Stimulated activated CD8-positive, alpha-beta memory T cell treated with anti-CD3 and anti-CD28 coated beads, Interleukin-7, amount 100 ng/mL, for 4 hours (primary cell): ENCODE measurements around the gene CAPZA2.
"Not testable (repeated sequence)": the region's sequence is repeated elsewhere in the genome, so short reads cannot be mapped to it uniquely, and the experiment has no call there.

Experiments
- DNase-seq, 2 donors: peaks; one replicate each; pipeline ENCODE4 v3.0.0-alpha.2; 2020; ENCODE audit warnings: low read depth in 2 of 2

CAPZA2 gene

DNA sequence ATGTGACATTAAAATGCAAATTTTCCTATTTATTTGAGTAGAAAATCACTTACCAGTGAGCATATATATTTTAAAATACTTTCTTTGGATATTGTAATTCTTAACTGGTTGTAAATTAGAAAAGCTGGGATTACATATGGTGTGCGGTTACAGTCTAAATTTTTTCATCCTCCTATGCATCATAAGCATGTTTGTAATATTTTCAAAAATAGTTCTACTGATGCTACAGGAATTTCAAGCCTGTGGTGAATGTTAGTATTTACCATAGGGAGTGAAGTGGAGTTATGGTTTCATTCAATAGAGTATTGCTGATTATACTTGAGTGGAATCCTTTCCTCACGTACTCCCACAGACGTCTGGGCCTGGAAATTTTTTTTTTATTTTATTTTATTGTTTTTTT, 56.3 kb downstream of the CAPZA2 start:
- DNase-seq = no peak

DNA sequence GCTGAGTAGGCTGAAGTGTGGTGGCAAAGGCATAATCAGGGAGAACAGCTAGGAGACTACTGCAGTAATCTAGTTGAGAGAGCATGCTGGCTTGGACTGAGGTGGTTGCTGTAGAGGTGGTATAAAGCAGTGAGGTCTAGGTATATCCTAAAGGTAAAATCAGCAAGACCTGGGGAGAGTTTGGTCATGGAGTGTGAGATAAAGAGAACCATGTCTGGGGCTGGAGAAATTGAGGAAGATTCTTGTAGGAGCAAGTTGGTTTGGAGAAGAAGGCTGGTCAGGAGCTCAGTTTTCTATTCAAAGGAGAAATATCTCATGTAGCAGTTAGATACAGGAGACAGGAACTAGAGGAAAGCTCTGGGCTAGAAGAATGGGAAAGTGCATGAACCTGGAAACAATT, 58.0 kb downstream of the CAPZA2 start:
- no peak for DNase-seq

DNA sequence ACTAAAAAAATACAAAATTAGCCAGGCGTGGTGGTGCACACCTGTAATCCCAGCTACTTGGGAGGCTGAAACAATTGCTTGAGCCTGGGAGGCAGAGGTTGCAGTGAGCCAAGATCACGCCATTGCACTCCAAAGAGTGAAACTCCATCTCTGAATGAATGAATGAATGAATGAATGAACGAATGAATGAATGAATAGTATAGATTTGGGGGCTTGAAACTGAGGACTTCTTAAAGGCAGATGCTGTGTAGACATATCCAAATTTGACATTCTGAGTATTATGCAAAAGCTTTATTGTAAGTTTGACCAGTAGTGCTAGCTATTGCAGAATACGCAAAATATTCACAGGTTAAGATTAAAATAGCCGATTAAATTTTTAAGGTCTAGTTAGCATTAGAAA, 60.2 kb downstream of the CAPZA2 start:
- no peak for DNase-seq

DNA sequence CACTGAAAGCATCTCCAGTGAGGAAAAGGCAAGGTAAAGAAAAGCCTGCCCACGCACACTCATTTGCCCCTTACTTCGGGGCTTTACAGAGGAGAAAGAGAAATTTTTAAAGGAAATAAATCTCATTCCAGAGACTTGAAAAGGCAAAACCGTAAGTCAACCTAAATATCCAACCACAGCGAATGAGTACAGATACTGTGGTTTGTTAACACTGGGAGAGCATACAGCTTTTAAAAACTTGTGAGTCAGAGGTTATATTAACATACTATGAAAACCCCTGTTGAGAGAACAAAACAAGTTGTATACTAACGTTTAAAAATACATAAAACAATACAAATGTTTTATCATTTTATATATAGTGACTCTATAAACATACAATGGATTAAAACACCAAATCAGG, 62.4 kb downstream of the CAPZA2 start:
- no peak for DNase-seq

DNA sequence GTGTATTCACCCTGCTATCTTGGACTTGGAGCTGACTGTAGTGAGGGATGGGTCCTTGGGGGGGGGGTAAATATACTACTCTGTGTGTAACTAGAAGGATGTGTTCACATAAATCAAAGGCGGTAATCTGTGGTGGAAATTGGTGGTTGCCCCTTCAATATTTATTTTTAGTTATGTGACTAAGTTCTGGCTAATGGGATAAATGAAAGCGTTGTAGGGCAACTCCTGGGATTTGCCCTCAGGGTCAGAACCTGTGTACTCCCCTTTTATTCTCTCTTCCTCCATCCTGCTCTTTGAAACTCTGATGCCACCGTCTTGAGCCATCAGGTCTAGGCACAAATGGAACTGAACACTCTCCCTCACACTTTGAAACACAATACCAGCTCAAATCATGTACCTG, 66.6 kb downstream of the CAPZA2 start:
- DNase-seq = no peak

DNA sequence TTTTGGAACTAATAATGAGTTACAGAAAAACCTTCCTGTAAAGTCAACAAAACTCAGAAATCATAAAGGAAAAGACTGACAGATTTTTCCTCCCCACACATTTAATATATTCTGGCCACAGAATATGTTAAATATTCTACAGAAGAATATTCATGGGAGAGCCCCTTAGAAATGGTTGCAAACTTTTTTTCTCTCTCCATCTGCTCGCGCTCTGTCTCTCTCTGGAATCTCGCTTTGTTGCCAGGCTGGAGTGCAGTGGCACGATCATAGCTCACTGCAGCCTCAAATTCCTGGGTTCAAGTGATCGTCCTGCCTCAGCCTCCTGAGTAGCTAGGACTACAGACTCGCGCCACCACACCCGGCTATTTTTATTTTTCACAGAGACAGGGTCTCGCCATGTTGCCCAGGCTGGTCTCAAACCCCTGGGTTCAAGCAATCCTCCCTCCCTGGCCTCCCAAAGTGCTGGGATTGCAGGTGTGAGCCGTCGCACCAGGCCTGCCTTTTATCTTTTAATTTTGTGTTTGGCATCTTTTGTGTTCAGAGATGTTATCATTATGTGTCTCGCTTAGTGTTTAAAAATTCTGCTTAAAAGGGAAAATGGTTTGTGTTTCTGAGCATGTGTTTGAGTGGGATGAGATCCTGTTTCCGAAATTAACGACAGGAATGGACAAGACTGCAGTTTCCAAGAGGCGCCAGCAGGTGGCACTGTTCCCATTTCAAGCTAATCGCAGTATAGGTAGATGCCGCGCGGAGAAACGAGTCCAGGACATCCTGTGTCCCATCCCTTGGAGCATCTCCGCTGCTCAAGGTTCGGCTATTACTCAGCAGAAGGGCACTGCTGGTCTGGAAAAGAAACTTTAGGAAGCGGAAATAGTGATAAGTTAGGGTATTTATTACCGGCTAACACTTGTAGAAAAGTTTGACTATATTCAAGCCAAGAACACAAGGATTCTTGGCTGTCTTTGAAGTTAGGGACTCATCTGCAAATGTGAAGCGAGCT, 67.8 kb downstream of the CAPZA2 start:
- peak; percentile 50 to 52 for DNase-seq

DNA sequence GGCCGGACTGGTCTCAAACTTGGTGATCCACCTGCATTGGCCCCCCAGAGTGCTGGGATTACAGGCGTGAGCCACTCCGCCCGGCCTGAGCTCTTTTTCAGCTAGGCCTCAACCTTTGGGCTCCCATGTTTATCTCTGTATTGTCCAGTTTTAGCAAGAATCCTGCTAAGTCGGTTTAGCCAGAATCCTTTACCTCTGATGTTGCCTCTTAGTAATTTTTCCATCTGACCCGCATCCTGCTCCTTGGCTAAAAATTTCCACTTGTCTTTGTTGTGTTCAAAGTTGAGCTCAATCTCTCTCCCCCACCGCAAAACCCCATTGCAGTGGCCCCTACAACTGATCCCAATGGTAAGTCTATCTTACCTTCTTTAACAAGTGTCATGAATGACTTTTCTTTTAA, 70.2 kb downstream of the CAPZA2 start:
- DNase-seq = no peak

DNA sequence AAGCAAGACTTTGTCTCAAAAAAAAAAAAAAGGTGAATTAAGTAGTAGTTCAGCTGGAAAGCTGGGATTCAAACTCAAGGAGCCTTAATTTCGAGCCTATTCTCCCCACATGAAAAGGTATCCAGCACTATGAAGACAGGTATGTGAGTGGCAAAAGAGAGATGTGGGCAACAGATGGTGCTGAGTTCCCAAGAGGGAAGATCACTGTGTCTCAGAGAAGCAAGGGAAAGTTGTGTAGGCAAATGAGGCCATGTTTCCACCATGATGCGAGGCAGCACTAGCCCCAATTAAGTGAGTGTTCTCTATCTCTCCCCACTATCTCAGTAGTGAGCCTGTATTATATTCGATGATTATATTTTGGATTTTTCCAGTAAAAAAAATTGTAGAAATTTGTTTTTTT, 71.1 kb downstream of the CAPZA2 start:
- no peak for DNase-seq

DNA sequence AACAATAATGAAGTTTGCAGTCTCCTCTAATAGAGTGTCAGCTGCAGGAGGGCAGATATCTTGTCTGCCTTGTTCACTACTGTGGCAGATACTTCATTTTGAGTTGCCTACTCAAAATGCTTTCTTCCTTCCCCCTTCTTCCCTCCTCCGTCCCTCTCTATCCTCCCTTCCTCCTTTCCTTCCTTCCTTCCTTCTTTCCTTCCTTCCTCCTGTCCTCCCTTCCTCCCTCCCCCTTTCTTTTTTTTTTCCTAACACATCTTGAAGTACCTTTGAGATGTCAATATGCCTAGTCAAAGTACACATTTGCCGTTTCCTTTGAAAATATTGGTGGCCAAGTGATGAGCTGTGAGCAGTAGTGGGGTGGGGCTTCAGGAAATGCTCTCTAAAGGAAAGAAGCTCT, 72.2 kb downstream of the CAPZA2 start:
- no peak for DNase-seq

DNA sequence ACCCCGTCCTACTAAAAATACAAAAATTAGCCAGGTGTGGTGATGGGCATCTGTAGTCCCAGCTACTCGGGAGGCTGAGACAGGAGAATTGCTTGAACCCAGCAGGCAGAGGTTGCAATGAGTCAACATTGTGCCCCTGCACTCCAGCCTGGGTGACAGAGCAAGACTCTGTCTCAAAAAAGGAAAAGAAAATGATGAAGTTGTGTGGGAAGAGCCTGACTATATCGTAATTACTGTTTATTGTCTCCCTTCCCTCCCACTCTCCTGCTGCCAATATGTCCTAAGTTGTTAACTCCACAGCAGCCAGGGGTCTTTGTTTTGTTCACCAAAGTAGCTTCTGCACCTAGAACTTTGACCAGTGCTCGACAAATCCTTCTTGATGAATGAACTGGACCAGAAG, 74.5 kb downstream of the CAPZA2 start:
- DNase-seq = not testable (repeated sequence)

DNA sequence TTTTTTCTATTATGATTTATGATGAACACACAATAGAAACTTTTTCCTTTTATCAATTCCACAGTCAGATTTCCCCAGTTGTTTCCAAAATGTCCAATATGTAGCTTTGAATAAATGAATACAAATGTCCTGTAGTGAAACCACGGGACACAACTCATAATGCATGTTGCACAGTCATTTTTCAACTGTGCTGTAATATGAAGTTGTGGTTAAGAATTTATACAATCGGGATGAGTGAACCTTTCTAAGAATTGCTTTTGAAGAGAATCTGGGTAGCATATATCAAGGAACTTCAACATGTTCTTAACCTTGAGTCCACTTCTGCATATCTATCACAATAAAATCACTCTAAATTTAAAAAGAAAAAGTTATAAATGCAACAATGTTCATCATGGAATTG, 76.3 kb downstream of the CAPZA2 start:
- no peak for DNase-seq

DNA sequence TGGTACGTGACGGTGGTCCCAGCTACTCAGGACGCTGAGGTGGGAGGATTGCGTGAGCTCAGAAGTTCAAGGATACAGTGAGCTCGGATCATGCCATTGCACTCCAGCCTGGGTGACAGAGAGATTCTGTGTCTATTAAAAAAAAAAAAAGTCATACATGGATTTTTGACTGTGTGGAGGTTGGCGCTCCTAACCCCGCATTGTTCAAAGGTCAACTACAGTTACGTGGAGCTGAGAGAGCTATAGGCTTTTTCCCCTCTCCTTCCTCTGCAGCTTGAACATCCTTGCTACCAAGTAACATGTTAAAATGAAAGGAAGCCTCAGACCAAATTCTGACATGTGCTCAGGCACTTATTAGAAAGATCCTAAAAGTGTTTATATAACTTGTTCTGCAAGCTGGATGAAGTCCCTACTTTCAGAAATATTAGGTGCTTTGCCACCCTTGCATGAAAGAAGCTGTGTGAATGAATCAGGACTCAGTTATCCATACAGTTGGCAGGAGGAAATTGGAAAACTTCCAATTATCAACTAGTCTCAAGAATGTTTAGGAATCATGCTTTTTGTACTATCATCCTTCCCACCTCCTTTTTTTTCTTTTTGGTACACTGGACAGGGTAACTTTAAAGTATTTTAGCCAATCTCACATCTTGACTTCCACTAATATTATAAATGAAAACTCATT, 78.4 kb downstream of the CAPZA2 start:
- no peak for DNase-seq

DNA sequence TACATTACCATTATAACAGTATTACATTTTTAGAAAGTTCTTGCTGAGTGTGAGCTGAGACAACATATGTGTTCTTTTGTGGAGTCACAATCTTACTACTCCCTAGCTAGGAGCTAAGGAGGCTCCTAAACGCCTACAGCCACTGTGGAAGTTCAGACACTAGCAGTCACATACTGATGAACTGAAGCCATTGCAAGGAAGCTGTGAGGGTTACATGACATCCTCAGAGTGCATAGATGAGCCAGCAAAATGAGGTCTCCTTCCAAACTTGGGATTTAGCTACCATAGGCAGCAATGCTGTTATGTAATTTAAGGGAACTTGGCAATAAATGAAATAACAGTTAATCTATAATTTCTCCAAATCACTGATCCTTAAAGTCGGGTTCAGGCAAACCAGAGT, 80.1 kb downstream of the CAPZA2 start:
- no peak for DNase-seq

DNA sequence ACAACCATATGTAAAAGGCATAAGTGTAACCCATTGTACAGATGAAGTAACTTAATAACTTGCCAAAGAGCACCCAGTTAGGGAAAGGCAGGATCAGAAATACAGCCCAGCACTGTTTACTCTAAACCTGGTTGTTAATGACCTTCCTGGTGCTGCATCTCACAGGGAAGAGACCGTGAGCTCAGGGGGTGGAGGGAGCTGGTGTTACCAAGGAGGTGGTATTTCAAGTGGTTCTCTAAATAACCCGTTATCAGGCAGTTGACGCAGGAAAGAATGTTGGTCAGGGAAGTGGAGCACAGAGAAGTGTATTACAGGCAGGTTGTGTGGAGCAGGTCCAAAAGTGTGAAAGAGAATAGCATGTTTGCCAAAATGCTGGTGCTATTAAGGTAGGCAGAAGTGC, 86.5 kb downstream of the CAPZA2 start:
- no peak for DNase-seq

DNA sequence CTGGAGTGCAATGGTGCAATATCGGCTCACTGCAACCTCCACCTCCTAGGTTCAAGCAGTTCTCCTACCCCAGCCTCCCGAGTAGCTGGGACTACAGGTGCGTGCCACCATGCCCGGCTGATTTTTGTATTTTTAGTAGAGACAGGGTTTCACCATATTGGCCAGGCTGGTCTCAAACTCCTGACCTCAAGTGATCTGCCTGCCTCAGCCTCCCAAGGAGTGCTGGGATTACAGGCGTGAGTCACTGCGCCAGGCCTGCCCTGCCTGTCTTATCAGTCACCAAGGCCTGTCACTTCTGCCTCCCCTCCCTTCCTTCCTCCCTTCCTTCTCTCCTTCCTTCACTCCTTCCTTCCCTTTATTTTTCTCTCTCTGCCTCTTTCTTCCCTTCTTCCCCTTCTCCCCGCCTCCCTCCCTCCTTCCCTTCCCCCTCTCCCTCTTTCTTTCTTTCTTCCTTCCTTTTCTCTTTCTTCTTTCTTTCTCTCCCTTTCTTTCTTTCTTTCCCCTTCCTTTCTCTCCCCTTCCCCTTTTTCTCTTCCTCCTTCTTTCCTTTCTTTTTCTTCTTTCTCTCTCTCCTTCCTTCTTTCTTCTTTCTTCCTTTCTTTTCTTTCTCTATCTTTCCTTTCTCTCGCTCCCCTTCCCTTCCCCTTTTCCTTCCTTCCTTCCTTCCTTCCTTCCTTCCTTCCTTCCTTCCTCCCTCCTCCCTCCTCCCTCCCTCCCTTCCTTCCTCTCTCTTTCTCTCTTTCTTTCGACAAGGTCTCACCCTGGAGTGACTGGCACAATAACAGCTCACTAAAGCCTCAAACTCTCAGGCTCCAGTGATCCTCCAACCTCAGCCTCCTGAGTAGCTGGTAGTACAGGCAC, 87.8 kb downstream of the CAPZA2 start:
- no peak for DNase-seq

DNA sequence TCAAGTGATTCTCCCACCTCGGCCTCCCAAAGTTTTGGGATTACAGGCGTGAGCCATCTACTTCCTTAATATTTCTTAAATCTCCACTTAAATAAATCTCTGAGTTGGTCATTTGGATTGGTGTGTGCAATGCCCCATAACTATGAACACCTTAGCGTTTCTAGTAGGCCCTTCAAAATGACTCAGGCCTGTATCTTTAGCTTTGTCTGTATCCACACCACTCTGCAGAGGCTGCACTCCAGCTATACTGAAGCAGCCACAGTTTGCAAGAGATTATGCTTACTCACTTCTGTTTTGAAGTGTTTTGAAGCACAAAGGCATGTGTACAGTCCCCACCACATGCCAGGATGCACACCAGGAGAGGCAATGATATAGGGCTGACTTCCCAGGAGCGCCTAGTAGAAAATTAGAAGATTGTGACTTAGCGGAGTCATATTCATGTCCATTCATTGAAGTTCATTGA, 88.5 kb downstream of the CAPZA2 start:
- DNase-seq = no peak

DNA sequence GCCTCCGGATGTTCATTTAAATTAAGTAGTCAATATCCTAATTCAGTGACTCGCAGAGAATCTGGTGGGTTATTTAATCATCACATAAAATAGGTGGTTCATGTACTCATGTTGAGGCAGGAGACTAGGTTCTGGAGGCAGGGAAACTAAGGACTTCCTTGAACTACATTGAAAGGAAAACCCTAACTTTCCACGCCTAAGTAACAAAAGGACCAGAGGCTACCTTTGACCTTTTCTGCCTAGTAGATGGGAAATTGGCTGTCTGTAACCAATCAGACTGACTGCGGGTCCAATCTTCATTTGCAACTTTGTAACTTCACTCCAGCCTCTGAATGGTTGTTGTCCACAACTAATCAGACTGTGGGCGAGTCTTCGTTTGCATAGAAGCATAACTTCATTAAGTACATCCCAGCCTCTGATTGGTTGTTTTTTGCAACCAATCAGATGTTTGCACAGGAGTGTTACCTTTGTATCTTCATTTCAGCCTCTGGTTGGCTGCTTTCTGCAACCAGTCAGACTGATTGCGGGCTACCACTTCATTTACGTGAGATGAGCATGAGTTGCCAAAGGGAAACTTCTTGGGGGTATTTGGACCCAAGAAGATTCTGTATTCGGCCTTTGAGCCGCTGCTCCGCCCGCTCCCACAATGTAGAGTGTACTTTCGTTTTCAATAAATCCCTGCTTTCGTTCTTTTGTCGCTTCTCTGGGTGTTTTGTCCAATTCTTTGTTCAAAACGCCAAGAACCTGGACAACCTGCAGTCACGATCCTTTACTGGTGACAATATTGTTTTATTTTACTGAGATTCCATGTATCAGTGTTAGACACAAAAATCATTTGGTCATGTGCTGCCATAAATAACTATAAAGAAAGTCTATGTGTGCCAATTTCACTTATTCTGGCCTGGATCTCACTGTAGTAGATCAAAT, 89.2 kb downstream of the CAPZA2 start:
- DNase-seq = no peak

DNA sequence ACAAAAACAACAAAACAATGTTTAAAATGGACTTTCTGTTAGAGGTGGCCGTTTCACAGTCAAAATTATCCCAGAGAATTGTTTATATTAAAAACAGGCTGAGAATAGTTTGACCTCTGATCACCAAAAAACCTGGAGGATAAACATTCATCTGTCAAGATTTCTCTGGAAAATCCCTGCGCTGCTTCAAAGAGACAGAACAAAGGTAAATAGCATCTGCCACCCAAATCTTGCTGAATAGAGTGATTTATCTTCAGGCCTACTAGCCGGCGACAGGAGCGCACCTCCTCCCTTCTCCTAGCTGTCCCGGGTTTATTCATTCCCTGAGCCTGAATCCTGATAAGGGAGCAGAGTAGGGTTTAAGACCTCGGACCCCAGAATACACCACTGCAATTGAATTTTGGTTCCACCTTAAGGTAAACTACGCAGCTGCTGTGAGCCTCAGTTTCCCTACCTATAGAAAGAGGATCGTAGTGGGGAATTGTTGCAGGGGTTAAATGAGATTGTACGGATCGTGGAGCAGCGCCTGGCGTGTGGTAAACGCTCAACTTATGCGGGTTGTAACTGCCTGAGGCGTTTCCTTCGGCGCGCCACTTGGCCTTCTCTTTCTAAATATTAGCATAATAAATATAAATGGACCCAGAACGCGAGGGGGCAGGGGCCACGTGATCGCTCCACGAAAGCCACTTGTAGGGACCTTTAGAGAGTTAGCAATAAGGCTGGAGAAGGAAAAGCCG, 90.4 kb downstream of the CAPZA2 start:
- no peak for DNase-seq

DNA sequence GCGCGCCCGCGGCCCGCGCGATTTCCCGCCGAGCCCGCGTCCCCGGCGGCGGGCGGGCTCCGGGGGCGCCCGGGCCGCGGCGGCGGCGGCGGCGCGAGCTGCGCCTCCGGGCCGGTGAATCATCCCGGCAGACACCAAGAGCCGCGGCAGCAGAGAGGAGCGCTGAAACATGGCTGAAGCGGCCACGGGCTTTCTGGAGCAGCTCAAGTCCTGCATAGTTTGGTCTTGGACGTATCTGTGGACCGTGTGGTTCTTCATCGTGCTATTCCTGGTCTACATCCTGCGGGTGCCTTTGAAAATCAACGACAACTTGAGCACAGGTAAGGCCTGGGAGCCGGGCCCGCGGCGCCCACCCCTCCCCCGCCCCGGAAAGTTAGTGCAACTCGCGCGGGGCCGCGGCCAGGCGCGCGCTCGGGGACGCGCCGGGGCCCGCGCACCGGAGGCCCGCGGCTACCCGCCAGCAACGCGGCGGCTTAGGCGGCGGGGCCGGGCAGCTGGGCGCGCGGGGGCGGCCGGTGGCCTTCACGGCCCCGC, 91.1 kb downstream of the CAPZA2 start, which contains the start of gene ST7:
ST7 (plus strand) TSS at position 130 of the 534 bp plus-strand sequence; CDS start at position 170, 40 bp downstream.
- peak; percentile 40 to 61 for DNase-seq
